Stimulated activated CD8-positive, alpha-beta memory T cell treated with anti-CD3 and anti-CD28 coated beads, Interleukin-2, amount 100 ng/mL, for 1 hour (primary cell): Measurements from ENCODE around the gene NRP2.

Experiments used
- DNase-seq, 2 donors: peaks; one replicate each; pipeline ENCODE4 v3.0.0-alpha.2; 2020; ENCODE audit warnings: low read depth in 2 of 2

Gene NRP2

DNA sequence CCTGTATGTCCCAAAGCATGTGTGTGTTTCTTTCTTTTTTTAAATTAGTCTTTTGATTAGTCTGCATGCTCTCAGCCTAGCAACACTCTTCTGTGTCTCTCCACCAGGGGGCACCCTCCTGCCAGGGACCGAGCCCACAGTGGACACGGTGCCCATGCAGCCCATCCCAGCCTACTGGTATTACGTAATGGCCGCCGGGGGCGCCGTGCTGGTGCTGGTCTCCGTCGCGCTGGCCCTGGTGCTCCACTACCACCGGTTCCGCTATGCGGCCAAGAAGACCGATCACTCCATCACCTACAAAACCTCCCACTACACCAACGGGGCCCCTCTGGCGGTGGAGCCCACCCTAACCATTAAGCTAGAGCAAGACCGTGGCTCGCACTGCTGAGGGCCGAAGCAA lies 93.8 kb downstream of the NRP2 start:
- no peak for DNase-seq

- DNase-seq, result no peak
These were observed 94.4 kb downstream of the NRP2 start for GRCh38 chr2:205776720-205777119.

- DNase-seq, result no peak
These were observed 96.1 kb downstream of the NRP2 start for GRCh38 chr2:205778356-205778755.

DNA sequence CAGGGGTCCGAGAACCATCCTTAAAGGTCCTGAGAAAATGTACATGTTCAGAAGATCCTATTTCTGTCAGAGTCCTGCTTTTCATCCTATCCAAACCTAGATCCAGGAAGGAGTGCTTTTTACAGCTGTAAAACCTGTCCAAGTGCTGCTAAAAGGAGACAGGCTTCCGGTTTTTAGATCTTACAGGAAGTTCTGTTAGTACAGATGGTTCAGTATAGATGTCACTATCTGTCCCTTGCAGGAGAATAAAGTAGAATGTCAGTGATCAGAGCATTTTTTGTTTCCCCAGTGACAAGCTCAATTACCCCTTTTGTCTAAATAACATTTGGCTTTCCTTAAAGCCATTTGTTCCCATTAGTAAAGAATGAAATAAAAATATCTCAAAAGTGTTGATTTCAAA lies 98.3 kb downstream of the NRP2 start:
- DNase-seq, result no peak

- DNase-seq, result no peak
These were observed 99.1 kb downstream of the NRP2 start for GRCh38 chr2:205781244-205781931.

DNA sequence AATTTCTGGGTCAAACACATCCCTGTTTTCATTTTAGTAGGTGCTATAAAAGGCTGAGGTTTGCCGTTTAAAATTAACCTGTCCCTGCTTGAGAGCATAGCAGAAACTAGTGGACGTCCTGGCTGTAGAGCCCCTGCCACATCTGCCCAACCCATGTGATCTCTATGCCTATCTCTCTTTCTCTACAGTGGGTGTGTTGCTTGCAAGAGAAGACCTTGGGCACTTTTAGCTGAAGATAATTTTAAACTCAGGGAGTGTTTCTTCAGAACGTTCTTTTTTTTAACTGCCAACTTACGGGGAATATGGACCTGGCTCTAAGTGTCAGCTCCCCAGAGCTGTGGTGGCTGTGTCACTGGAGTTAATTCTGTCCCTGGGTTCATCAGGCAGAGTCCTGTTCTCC lies 100.6 kb downstream of the NRP2 start:
- DNase-seq, result no peak

GRCh38 chr2:205783872-205784499 lies 101.7 kb downstream of the NRP2 start:
- no peak for DNase-seq

GRCh38 chr2:205785507-205786260 lies 103.4 kb downstream of the NRP2 start:
- DNase-seq, result no peak

GRCh38 chr2:205786976-205787375 lies 104.7 kb downstream of the NRP2 start:
- DNase-seq, result no peak

DNA sequence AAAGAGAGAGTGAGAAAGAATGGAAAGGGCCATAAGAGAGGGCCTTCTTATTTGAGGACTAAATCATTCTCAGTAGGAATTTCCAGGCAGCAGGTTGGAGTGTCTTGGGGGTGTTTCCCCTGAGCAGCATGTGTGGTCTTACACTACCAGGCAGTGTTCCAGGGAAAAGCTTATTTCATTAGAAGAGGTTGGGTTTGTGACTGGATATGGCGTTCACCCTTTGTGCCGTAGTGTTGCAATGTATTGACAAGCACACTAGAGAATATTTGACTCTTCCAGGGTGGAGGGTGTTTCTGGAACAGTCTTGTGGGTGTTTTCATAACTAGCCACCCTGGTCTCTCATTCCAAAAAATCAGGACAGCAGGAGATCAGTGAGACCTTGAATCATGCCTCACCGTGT lies 105.5 kb downstream of the NRP2 start:
- no peak for DNase-seq

DNA sequence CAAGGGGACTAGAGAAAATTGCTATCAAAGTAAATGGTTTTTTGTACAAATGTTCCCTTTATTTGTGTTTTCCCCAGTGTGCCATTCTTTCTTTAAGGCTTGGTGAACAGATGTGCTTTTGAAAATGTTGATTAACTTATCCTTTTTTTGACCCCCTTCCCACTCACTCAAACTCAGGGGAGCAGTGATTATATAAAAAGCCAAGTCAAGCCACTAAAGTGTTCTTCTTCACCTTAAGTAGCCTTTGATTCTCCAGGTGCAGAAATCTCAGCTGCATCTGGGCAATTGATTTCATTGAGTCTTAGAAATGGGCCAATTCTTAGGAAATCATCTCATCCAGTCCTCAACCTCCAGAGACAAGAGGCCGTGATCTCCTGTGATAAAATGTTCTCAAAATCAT lies 107.6 kb downstream of the NRP2 start:
- DNase-seq, result no peak

DNA sequence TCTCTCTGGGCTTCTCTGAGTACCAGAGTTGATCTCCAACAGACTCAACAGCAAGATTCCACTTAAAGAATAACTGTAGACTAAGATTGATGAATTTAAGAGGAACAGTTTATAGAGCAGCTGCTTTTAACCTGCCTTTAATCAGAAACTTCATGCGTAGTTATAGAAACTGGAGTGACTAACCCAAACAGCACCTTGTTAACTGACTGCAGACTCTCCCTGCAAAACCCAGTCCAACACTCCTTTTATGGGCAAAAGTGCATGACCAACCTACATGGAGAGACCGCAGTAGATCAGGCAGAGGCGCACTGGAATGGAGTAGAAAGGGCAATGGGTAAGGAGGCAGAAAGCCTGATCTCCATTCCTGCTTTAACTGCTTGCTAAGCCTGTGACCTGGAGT lies 110.6 kb downstream of the NRP2 start:
- no peak for DNase-seq

DNA sequence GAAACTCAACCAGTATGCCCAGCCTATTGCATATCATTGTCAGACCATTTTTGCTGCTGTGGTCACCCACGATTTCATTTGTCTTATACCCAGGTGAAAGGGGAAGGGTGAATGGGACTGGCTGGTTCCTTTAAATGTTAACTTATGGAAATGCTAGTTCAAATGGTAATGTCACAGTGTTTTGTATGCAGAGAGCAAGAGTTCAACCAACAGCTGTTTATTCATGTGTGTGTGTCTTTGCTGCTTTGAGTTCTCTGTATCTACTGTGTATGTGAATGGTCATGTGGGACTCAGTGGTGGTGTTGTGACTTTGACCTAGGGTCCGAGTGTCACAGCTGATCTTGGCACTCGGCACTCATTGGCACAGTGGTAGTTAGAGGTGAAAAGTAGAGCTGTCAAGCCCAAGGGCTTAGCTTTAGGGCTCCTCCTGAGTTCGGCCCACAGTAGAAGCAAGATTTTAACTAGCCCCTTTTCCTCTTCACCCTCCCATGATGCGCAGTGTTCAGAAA lies 114.6 kb downstream of the NRP2 start:
- no peak for DNase-seq

DNA sequence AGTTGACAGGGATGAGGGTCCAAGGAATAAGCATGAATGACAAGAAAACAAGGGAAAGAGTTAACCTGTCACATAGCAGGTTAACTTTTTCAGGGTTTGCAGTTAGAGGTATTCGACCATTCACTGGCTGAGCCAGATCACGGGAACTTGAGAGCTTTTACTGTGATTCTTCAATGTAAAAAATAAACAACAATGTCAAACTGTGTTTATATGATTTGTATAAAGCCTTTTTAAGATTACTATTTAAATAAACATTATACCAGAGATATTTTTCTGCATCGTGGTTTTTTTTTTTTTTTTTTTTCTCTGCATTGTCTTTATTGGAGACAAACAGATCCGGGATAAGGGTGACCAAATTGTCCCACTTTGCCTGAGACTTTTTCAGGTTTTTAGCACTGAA lies 115.6 kb downstream of the NRP2 start:
- no peak for DNase-seq

- no peak for DNase-seq
These were observed 117.9 kb downstream of the NRP2 start for GRCh38 chr2:205800224-205800623.

GRCh38 chr2:205800773-205801172 lies 118.5 kb downstream of the NRP2 start:
- DNase-seq, result no peak

GRCh38 chr2:205802065-205802464 lies 119.8 kb downstream of the NRP2 start:
- no peak for DNase-seq

- no peak for DNase-seq
These were observed 120.6 kb downstream of the NRP2 start for GRCh38 chr2:205802941-205803340.

DNA sequence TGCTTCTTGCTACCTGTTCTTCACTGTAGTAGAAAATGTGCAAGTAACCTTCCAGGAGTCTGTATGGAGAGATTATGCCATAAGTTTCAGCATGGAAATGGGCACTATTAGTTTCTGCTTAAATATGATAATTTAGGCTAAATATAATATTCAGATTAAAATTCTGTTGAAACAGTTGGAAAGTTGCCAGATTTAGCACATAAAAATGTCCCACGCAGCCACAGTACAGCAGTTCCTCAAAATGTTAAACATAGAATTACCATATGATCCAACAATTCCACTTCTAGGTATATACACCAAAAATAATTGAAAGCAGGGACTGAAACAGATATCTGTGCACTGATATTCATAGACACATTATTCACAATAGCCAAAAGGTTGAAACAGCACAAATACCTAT lies 121.2 kb downstream of the NRP2 start:
- DNase-seq, result no peak

DNA sequence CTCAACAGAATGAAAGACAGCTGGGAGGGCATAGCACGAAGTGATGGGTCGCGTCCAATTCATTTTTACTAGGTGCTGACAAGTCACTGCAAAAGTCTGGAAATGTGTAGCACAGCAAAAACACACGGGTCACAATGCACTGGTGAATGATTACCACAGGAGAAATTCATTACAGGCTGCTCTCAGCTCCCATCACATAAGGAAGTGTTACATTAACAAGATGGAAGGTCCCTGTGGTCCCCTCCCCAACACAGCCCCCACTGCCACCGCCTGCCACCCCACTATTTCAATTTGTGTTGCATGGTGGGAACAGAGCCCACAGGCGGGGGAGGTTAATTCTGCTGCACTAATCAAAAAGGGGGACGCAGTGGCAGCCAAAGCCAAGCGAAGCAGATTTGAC lies 122.8 kb downstream of the NRP2 start:
- no peak for DNase-seq

- no peak for DNase-seq
These were observed 124.0 kb downstream of the NRP2 start for GRCh38 chr2:205806143-205806905.

GRCh38 chr2:205807229-205807628 lies 124.9 kb downstream of the NRP2 start:
- no peak for DNase-seq
